ENCODE measurements around the gene RABAC1. TPM values are rescaled to one million over a fixed set of nuclear protein-coding genes. Genes with fewer than 3 reads are reported as not detected.

Gene RABAC1
- total and polyA plus RNA-seq, 9 of the 15 experiments (the other 6 are each of a cell fraction or from before 2014, with no cell fraction given): 2.4 to 28.1 (median 9.3) TPM

GRCh38 chr19:41988947-41989346, 29.8 kb upstream of the RABAC1 start:
- no peak for FAIRE-seq
- intact Hi-C loops (cut with micrococcal nuclease) (no loop called here), in situ Hi-C loops (cut with MboI) (no loop called here)
- ATAC-seq: no peak
- Histone ChIP-seq H3K4me3 (no peak overlapping the region), H3K9ac (ENCODE audit: insufficient read depth in 1 of 2, low read depth in 2 of 2, low read length in 2 of 2) (no peak overlapping the region), H3K79me2 (ENCODE audit: control insufficient read depth, insufficient read depth, low read length) (no peaks in the 10 kb centered on the region), H3K27ac (ENCODE audit: extremely low read depth, low read depth, low read length) (no peak overlapping the region), H3K4me2 (ENCODE audit: insufficient read depth, low read length) (no peak overlapping the region), H2AFZ (ENCODE audit: low read depth, low read length) (no peak overlapping the region), H3K4me1 (replicated peaks in 1 of 2; ENCODE audit: control insufficient read depth in 2 of 2, insufficient read depth in 2 of 2, low read length in 2 of 2) (peaks cover 0 to 20% of the 10 kb centered on the region in 2 experiments; a peak in 2 of 5 replicates), H4K20me1 (replicated peaks; ENCODE audit: control insufficient read depth, insufficient read depth, low read length) (no peaks in the 10 kb centered on the region; the same call in none of the 2 replicates), H3K9me3 (replicated peaks; ENCODE audit: control insufficient read depth, insufficient read depth, low read depth, low read length) (no peaks in the 10 kb centered on the region), H3K36me3 (ENCODE audit: control insufficient read depth, insufficient read depth, low read length) (no peaks in the 10 kb centered on the region), H3K27me3 (ENCODE audit: control insufficient read depth in 2 of 2, insufficient read depth in 2 of 2, low read length in 2 of 2) (peaks cover 27 to 63% of the 10 kb centered on the region in 2 experiments), H3K9me1 (ENCODE audit: control insufficient read depth, insufficient read depth, low read length) (no peaks in the 10 kb centered on the region)
- CTCF ChIA-PET (ENCODE audit: low intra/inter-chr PET ratio): interaction anchor here (0.5 kb wide), 1 partner anchor 165 kb away, joined by 3 read pairs; no protein-coding TSS in a partner anchor
- POLR2A ChIA-PET: no interaction called here
- TF ChIP-seq JUND (IDR thresholded peaks at IDR 0.05; ENCODE audit: borderline replicate concordance, low read depth, low read length): no peak
- TF ChIP-seq JUND (tag; IDR thresholded peaks at IDR 0.05; ENCODE audit: borderline replicate concordance, low read depth, low read length): no peak
- TF ChIP-seq KAT8 (IDR thresholded peaks at IDR 0.05; ENCODE audit: low read depth): no peak
- TF ChIP-seq NELFE (IDR thresholded peaks at IDR 0.05; ENCODE audit: insufficient read depth, insufficient read length): no peak
- TF ChIP-seq ZNF121 (CRISPR knock-in tag; conservative IDR thresholded peaks at IDR 0.05): peak; percentile 63
- 19% methylated on average over 8 of the region's 9 CpGs for WGBS (ENCODE audit: insufficient coverage, low coverage, missing lambda C conversion rate)
- no TSS peak for BruUV-seq (replicated peaks)
- no peak for DNase-seq (ENCODE audit: extremely low read depth in 1 of 4, low spot score in 3 of 4)

DNA sequence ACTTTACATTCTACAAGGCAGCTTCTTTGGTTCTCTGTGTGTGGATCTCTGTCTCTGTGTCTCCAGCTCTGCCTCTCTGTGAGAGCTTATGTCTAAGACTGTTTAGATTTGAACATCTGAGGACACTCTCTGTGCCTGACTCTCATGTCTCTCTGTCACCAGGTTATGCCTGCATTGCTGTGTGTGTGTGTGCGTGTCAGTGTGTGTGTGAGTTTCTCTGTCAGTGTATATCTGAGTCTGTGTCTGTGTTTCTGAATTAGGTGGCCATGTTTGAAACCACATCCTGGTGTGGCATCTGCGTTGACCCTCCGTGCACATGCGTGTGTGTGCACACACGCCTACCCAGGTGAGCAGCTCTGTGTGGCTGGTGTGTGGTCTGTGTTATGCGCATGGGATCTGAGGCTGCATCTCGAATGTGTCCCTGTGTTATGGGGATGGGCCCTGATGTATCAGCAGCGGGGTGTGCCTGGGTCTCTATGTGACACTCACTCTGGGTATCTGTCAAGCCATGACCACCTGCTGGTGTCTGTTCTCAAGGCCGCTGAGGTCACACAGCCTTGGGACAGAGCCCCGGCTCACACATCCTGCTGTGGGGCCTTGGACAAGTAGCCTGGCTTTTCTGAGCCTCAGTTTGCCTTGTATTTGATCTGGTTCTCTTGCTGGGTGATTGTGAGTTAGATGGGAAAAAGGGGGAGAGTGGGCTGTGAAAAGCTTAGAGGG, 28.2 kb upstream of the RABAC1 start:
- in situ Hi-C loops (cut with MboI): no loop called here
- 5% methylated on average over 10 of the region's 10 CpGs for WGBS (ENCODE audit: insufficient coverage, low coverage, missing lambda C conversion rate)
- intact Hi-C loops (cut with micrococcal nuclease): no loop called here
- no peak overlapping the region for H2AFZ ChIP-seq (ENCODE audit: low read depth, low read length)
- H3K9me3 ChIP-seq (replicated peaks; ENCODE audit: control insufficient read depth, insufficient read depth, low read depth, low read length): no peaks in the 10 kb centered on the region
- H3K27ac ChIP-seq (ENCODE audit: extremely low read depth, low read depth, low read length): no peak overlapping the region
- DNase-seq (ENCODE audit: extremely low read depth in 1 of 4, low spot score in 3 of 4): no peak
- no peak for ATAC-seq
- no TSS peak for BruUV-seq (replicated peaks)
- no peak overlapping the region for H3K4me2 ChIP-seq (ENCODE audit: insufficient read depth, low read length)
- TF ChIP-seq ZNF780A (CRISPR knock-in tag; IDR thresholded peaks at IDR 0.05): no peak
- 0 out of 4 replicates have a peak, but pooled peaks of 1 of the 2 experiments have one; percentile 27 for TF ChIP-seq NRF1 (conservative IDR thresholded peaks at IDR 0.05 in 1 of 2, IDR thresholded peaks at IDR 0.05 in 1 of 2)
- no peak for TF ChIP-seq STAT5A (IDR thresholded peaks at IDR 0.05; ENCODE audit: borderline replicate concordance, low read length)
- no peak for TF ChIP-seq MYC (IDR thresholded peaks at IDR 0.05; ENCODE audit: low read depth, low read length)
- no peak for TF ChIP-seq MYC (CRISPR knock-in tag; IDR thresholded peaks at IDR 0.05; ENCODE audit: borderline replicate concordance, low read depth)
- no peak for TF ChIP-seq CCNT2 (IDR thresholded peaks at IDR 0.05; ENCODE audit: borderline replicate concordance, extremely low read depth, insufficient read length, low read depth, low read length)
- peak; percentile 19 for FAIRE-seq
- H4K20me1 ChIP-seq (replicated peaks; ENCODE audit: control insufficient read depth, insufficient read depth, low read length): no peaks in the 10 kb centered on the region; the same call in none of the 2 replicates
- no peak overlapping the region; a peak in 1 of 4 replicates for H3K9ac ChIP-seq (ENCODE audit: insufficient read depth in 1 of 2, low read depth in 2 of 2, low read length in 2 of 2)
- CTCF ChIA-PET (ENCODE audit: low intra/inter-chr PET ratio): no interaction called here
- no peaks in the 10 kb centered on the region for H3K36me3 ChIP-seq (ENCODE audit: control insufficient read depth, insufficient read depth, low read length)
- peaks cover 0 to 9% of the 10 kb centered on the region in 2 experiments; a peak in 2 of 5 replicates for H3K4me1 ChIP-seq (replicated peaks in 1 of 2; ENCODE audit: control insufficient read depth in 2 of 2, insufficient read depth in 2 of 2, low read length in 2 of 2)
- peaks cover 31 to 58% of the 10 kb centered on the region in 2 experiments for H3K27me3 ChIP-seq (ENCODE audit: control insufficient read depth in 2 of 2, insufficient read depth in 2 of 2, low read length in 2 of 2)
- no peaks in the 10 kb centered on the region for H3K9me1 ChIP-seq (ENCODE audit: control insufficient read depth, insufficient read depth, low read length)
- no peaks in the 10 kb centered on the region for H3K79me2 ChIP-seq (ENCODE audit: control insufficient read depth, insufficient read depth, low read length)
- H3K4me3 ChIP-seq: no peak overlapping the region
- POLR2A ChIA-PET: no interaction called here
